HFFc6 (cell line): ENCODE data around the gene FNDC3B. TPM values are rescaled to one million over a fixed set of nuclear protein-coding genes. Genes with fewer than 3 reads are reported as not detected.
"Not testable (repeated sequence)": the region's sequence is repeated elsewhere in the genome, so short reads cannot be mapped to it uniquely, and the experiment has no call there.

ENCODE experiments used
- DNase-seq: peaks from one replicate; pipeline ENCODE4 v3.0.0-alpha.2; 2018
- H3K27ac Mint-ChIP-seq: 2 replicates; pipeline ENCODE4 v1.8.0; 2020; ENCODE audit warnings: mild to moderate bottlenecking, mixed read lengths
- H3K27me3 Mint-ChIP-seq: 2 replicates; pipeline ENCODE4 v1.8.0; 2021; ENCODE audit warnings: mild to moderate bottlenecking, moderate library complexity, mixed read lengths; ENCODE audit not compliant: insufficient read depth
- H3K36me3 Mint-ChIP-seq: 2 replicates; pipeline ENCODE4 v1.8.0; 2021; ENCODE audit warnings: low read depth, mixed read lengths
- H3K4me1 Mint-ChIP-seq: 2 replicates; pipeline ENCODE4 v1.8.0; 2020; ENCODE audit warnings: low read depth, mixed read lengths
- H3K4me3 Mint-ChIP-seq: 2 replicates; pipeline ENCODE4 v1.8.0; 2020; ENCODE audit warnings: mild to moderate bottlenecking, moderate library complexity, mixed read lengths
- H3K9me3 Mint-ChIP-seq: 2 replicates; pipeline ENCODE4 v1.8.0; 2020; ENCODE audit warnings: mild to moderate bottlenecking, mixed read lengths
- CTCF ChIP-seq: fragments of 200-600 bp; sonication (generic); IDR thresholded peaks from 2 replicates; pipeline ENCODE4 v1.5.0; 2021; ENCODE audit warnings: antibody characterized with exemption, mild to moderate bottlenecking
- total RNA-seq, 6 experiments: library from RNA; stranded (reverse); fragmentation: NEBNext Ultra II Directional; extraction: Animal tissue kit (Norgen Biotek cat#: 25700); gene quantifications; 2 replicates in 1 of 6; 3 replicates in 5 of 6; pipeline ENCODE4 v1.2.3, GENCODE V29; 2021

Gene FNDC3B
- total RNA-seq, 6 experiments from 2014 or later, result 133 to 192 (median 155) TPM

- H3K4me1 Mint-ChIP-seq, result peaks cover 35% of the 10 kb centered on the region
These were observed 43.1 kb upstream of the FNDC3B start for GRCh38 chr3:171996178-171996817.

GRCh38 chr3:171998731-171999130, 40.6 kb upstream of the FNDC3B start:
- H3K9me3 Mint-ChIP-seq, DNase-seq, H3K36me3 Mint-ChIP-seq, H3K27me3 Mint-ChIP-seq, H3K27ac Mint-ChIP-seq, H3K4me3 Mint-ChIP-seq: not testable (repeated sequence)
- H3K4me1 Mint-ChIP-seq, result peaks cover 40% of the 10 kb centered on the region

More at GRCh38 chr3:171996178-171996817, 43.1 kb upstream of the FNDC3B start:
- TF ChIP-seq CTCF, result no peak
- Mint-ChIP-seq H3K36me3 (peaks cover 7% of the 10 kb centered on the region; the same call in 1 of the 2 replicates), H3K4me3 (no peak overlapping the region), H3K27me3 (no peaks in the 10 kb centered on the region), H3K9me3 (no peaks in the 10 kb centered on the region; the same call in 1 of the 2 replicates), H3K27ac (no peak overlapping the region)
- no peak for DNase-seq

GRCh38 chr3:172001616-172002015, 37.8 kb upstream of the FNDC3B start:
- H3K9me3 Mint-ChIP-seq, H3K4me3 Mint-ChIP-seq, DNase-seq, H3K36me3 Mint-ChIP-seq, H3K27me3 Mint-ChIP-seq, H3K27ac Mint-ChIP-seq: not testable (repeated sequence)
- peaks cover 13% of the 10 kb centered on the region; the same call in 1 of the 2 replicates for H3K4me1 Mint-ChIP-seq

GRCh38 chr3:172002512-172003078, 36.8 kb upstream of the FNDC3B start:
- Mint-ChIP-seq H3K27me3 (no peaks in the 10 kb centered on the region; the same call in 1 of the 2 replicates), H3K36me3 (peaks cover 5% of the 10 kb centered on the region; the same call in 1 of the 2 replicates), H3K4me1 (peaks cover 5% of the 10 kb centered on the region; the same call in 1 of the 2 replicates), H3K4me3 (no peak overlapping the region), H3K9me3 (no peaks in the 10 kb centered on the region), H3K27ac (no peak overlapping the region)
- no peak for DNase-seq
- no peak for TF ChIP-seq CTCF

- DNase-seq, result no peak
- Mint-ChIP-seq H3K4me3 (no peak overlapping the region), H3K4me1 (peaks cover 5% of the 10 kb centered on the region; the same call in 1 of the 2 replicates), H3K36me3 (no peaks in the 10 kb centered on the region), H3K9me3 (no peaks in the 10 kb centered on the region), H3K27me3 (no peaks in the 10 kb centered on the region; the same call in 1 of the 2 replicates), H3K27ac (no peak overlapping the region)
- no peak for TF ChIP-seq CTCF
These were observed 36.2 kb upstream of the FNDC3B start for GRCh38 chr3:172003146-172003545.

GRCh38 chr3:172007065-172007370, 32.4 kb upstream of the FNDC3B start:
- Mint-ChIP-seq H3K4me3 (no peak overlapping the region), H3K27me3 (no peaks in the 10 kb centered on the region; the same call in 1 of the 2 replicates), H3K9me3 (no peaks in the 10 kb centered on the region)

More at GRCh38 chr3:172007065-172007370, 32.4 kb upstream of the FNDC3B start:
- no peak for DNase-seq
- Mint-ChIP-seq H3K36me3 (no peaks in the 10 kb centered on the region), H3K27ac (no peak overlapping the region), H3K4me1 (peaks cover 5% of the 10 kb centered on the region; the same call in 1 of the 2 replicates)
- TF ChIP-seq CTCF, result no peak
